M059J (cell line): Measurements from ENCODE around the gene ZNF343. TPM values are rescaled to one million over a fixed set of nuclear protein-coding genes. Genes with fewer than 3 reads are reported as not detected.
"Not testable (repeated sequence)": the region's sequence is repeated elsewhere in the genome, so short reads cannot be mapped to it uniquely, and the experiment has no call there.

ENCODE experiments used
- DNase-seq: peaks from one replicate; pipeline ENCODE4 v3.0.0-alpha.2; 2012; ENCODE audit warnings: low read depth
- total RNA-seq: library from RNA; depleted of rRNA; stranded (reverse); fragments of >200 nt; shearing (Covaris generic); gene quantifications from 2 replicates; pipeline ENCODE4 v1.2.3, GENCODE V29; 2014; rRNA removed

The ZNF343 gene
- total RNA-seq: 10.1 and 16.4 TPM in 2 replicates

GRCh38 chr20:2508631-2509467 is at the start of gene ZNF343:
Gene ZNF343 (minus strand): TSS chr20:2508915. CDS start chr20:2493895, 15,020 bp downstream.
- DNase-seq: peak; percentile 90

GRCh38 chr20:2557873-2558580 is 49.3 kb upstream of the ZNF343 start:
- DNase-seq: no peak

GRCh38 chr20:2545594-2545993 is 36.9 kb upstream of the ZNF343 start:
- DNase-seq: no peak

- DNase-seq: no peak
Observed at GRCh38 chr20:2544211-2544610, 35.5 kb upstream of the ZNF343 start.

- no peak for DNase-seq
Observed at GRCh38 chr20:2542361-2542760, 33.6 kb upstream of the ZNF343 start.

GRCh38 chr20:2541940-2542339 is 33.2 kb upstream of the ZNF343 start:
- DNase-seq: no peak

GRCh38 chr20:2538931-2539720 is 30.4 kb upstream of the ZNF343 start:
- DNase-seq: no peak

GRCh38 chr20:2538356-2538755 is 29.6 kb upstream of the ZNF343 start:
- DNase-seq: no peak

- DNase-seq: no peak
Observed at GRCh38 chr20:2537101-2537500, 28.4 kb upstream of the ZNF343 start.

- no peak for DNase-seq
Observed at GRCh38 chr20:2536560-2536986, 27.9 kb upstream of the ZNF343 start, which contains the start of gene TMC2. Gene TMC2 (plus strand): TSS chr20:2536573. CDS start chr20:2536622, 49 bp downstream.

- no peak for DNase-seq
Observed at GRCh38 chr20:2535711-2536559, 27.2 kb upstream of the ZNF343 start.

- no peak for DNase-seq
Observed at GRCh38 chr20:2533118-2533517, 24.4 kb upstream of the ZNF343 start.

GRCh38 chr20:2528671-2529271 is 20.1 kb upstream of the ZNF343 start:
- no peak for DNase-seq

- no peak for DNase-seq
Observed at GRCh38 chr20:2527762-2528161, 19.0 kb upstream of the ZNF343 start.

- DNase-seq: not testable (repeated sequence)
Observed at GRCh38 chr20:2526218-2526583, 17.5 kb upstream of the ZNF343 start.

- peak; percentile 70 for DNase-seq
Observed at GRCh38 chr20:2524709-2525506, 16.2 kb upstream of the ZNF343 start.

GRCh38 chr20:2523919-2524708 is 15.4 kb upstream of the ZNF343 start:
- peak; percentile 76 for DNase-seq

GRCh38 chr20:2522826-2523429 is 14.2 kb upstream of the ZNF343 start:
- DNase-seq: peak; percentile 37
